NCI-H2029 (cell line): ENCODE data around the gene ZGLP1.
"Not testable (repeated sequence)": the region's sequence is repeated elsewhere in the genome, so short reads cannot be mapped to it uniquely, and the experiment has no call there.

Source experiments
- DNase-seq: peaks from one replicate; lab custom pipeline; 2025; lab: John Stamatoyannopoulos, UW

Gene ZGLP1

DNA sequence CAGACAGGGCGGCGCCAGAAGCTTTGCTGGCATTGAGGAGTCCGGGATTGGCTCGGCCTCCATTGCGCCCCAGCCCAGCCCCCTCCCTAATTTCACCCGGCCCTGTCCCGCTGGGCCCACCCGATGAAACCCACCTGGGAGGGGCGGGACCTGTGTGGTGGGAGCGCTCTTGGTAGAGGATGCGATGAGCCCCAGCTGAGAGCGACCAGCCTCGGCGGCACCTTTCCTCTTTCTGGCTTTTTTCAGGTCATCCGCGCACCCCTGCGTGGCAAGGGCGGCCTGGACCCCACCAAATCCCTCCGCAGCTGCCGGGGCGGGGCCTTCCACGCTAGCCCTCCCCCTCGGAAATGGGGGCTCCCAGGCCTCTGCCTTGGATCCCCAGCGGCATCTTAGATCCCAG lies at the start of gene ZGLP1:
ZGLP1 (minus strand) TSS at position 393 of the 400 bp plus-strand sequence.
- no peak for DNase-seq

DNA sequence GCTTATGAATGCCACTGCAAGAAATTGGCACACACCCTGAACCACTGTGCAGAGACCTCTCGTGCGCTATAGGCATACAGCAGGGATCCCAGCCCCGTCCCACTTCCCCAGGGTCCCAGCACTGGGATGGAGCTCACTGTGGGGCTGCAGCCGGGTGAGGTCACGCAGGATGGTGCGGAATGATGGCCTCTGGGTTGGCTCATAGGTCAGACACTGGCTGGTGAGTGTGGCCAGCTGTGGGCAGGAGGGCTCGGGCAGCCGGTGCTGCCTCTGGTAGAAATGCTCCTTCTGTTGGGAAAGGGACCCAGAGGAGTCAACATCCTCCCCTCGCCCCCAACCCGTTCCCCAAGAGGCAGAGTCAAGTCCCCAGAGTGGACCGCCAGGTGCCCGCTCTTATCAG lies 46.8 kb upstream of the ZGLP1 start:
- no peak for DNase-seq

DNA sequence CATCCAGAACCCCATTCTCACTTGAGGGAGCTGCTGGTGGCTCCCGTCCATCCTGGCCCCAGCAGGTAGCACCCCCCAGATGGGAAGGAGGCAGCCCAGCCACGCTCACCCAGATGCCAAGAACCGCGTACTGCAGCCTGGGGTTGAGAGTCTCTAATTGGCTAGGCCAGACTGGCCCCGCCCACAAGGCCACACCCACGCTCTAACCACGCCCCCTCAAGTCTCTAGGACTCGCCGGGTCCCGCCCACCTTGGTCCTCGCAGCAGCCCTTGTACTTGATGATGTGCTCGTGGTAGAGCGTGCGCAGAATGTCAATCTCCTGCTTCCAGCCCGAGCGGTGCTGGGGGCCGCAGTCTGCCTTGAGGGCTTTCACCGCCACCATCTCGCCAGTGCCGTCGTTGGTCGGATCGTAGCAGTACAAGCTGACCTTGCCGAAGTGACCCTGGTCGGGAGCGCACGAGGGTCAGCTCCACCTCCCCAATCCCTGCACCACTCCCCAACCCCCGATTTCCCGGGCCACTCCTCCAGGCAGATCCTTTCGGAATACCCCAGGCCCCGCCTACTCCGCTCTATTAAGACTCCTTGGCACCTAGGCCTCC lies 44.3 kb upstream of the ZGLP1 start:
- DNase-seq: no peak

DNA sequence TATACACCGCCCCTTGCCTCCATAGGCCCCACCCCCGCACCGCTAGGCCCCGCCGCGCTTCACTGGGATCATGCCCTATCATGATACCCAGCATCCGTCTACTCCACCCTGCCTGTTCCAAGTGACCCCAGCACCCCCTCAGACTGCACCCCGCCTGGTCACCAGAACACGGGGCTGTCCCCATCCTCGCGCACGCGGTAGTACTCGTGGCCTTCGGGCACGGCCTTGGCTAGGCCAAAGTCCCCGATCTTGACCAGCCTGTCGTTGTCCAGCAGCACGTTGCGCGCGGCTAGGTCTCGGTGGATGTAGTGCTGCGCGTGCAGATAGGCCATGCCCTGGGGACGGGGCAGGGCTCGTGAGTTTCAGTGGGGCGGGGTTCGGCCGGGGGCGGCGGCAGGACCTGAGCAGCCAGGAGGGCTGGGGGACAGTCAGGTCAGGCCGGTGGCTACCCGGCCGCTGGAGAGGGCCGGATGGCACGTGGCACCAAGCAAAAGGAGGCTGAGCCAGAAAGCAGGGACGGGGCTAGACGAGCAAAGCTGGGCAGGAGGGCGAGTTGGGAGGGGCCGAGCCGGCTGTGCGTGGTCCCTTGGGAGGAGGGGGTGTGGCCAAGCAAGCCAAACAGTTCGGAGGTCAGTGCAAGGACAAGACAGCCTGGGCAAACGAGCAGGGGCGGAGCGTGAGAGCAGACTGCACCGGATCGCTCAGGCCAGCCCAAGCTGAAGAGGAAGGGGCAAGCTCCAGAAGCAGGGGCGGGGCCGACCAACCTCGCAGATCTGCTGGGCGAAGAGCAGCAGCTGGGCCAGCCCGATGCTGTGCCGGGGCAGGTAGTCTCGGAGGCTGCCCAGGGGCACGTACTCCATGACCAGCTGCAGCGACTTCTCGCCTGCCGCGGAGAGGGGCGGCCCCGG lies 43.4 kb upstream of the ZGLP1 start:
- no peak for DNase-seq

DNA sequence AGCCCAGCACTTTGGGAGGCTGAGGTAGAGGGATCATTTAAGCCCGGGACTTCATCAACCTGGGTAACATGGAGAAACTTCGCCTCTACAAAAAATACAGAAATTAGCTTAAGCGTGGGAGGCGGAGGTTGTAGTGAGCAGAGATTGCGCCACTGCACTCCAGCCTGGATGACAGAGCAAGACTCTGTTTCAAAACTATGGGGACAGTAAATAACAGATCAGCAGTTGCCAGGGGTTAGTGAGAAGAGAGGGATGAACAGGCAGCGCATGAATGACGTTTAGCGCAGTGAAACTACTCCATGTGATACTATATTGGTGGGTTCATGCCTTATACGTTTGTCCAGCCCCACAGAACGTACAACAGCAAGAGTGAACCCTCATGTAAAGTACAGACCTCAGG lies 36.9 kb upstream of the ZGLP1 start:
- DNase-seq: no peak

DNA sequence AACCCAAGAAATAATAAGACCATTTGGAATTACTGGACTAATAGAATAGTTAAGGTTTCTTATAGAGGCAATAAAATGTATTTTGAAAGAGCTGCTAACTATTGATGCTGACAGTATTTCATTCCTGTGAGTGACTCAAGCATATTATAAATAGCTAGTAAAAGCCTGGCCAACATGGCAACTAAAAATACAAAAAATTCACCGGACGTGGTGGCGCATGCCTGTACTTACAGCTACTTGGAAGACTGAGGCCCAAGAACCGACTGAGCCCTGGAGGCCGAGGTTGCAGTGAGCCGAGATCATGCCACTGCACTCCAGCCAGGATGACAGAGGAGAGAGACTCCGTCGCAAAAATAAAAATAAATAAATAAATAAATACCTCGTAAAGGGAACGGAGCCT lies 35.2 kb upstream of the ZGLP1 start:
- DNase-seq: no peak

DNA sequence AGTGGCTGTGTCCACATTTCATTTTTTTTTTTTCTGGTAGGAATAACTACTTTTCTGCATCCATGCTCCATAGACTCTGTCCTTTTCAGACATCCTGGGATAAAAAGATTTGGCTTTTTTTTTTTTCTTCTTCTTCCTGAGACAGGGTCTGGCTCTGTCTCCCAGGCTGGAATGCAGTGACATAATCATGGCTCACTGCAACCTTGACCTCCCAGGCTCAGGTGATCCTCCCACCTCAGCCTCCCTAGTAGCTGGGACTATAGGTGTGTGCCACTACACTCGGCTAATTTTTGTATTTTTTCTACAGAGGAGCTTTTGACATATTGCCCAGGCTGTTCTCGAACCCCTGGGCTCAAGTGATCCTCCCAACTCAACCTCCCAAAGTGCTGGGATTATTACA lies 33.9 kb upstream of the ZGLP1 start:
- DNase-seq: no peak

DNA sequence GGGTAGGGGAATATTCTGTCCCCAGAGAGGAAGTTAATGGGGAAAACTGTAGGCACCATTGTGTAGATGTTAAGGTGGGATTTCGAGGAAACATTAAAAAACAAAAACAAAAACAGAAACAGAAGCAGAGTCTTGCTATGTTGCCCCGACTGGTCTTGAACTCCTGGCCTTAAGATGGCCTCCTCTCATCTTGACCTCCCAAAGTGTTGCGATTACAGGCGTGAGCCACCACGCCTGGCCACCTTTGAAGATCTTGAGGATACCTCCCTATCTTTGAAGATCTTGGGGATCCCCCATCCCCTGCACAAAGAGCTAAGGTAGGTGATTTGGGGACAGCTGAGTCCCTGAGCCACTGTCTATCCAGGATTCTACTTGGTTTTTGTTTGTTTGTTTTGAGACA lies 30.4 kb upstream of the ZGLP1 start:
- no peak for DNase-seq

DNA sequence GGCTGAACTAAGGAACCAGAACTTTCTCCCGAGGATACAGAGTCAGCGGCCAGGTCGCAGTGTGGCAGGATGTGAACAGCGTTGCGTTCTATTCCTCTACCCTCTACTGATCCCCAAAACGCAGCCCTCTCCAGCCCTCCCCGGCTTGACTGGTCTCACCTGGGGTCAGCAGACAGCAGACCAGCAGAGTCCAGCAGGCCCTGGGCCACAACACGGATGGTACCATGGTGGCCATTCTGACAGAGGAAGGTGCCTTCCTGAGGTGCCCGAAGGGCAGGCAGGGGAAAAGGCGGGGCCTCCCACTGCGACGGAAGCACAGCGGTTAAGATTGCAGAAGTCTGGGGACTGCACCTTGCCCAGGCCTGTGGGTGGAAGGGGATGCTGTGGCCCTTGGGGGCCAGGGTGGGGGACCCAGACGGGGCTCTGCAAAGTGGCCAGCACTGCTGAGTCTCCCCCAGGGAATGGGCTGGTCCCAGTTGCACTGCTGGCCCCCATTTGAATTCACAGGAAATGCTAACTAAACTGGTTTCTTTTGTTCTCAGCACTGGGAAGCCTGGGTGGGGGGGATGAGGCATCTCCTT lies 29.9 kb upstream of the ZGLP1 start, which contains the start of gene ICAM3:
ICAM3 (minus strand) TSS at position 245 of the 581 bp plus-strand sequence; CDS start at position 235, 10 bp downstream.
- no peak for DNase-seq

DNA sequence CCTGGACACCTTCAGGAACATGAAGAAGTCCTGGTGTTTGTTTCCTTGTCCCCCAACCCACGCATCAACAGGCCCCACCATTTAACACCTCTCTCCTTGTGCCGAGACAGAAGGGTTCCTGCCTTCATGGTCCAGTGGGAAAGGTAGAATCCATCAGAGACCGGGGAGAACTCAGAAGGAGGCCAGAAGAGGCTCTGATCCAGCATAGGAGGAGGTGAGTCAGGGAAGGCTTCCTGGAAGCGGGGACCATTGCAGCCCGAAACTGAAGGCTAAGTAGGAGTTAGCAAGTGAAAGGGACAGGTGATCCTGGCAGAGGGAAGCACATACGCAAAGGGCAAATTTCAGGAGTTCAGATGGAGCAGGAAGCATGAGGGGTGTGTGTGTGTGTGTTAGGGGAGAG lies 29.3 kb upstream of the ZGLP1 start:
- no peak for DNase-seq

DNA sequence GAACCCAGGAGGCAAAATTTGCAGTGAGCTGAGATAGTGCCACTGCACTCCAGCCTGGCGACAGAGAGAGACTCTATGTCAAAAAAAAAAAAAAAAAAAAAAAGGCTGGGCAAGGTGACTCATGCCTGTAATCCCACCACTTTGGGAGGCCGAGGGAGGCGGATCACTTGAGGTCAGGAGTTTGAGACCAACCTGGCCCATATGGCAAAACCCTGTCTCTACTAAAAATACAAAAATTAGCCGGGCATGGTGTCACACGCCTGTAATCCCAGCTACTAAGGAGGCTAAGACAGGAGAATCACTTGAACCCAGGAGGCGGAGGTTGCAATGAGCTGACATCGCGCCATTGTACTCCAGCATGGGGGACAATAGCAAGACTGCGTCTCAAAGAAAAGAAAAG lies 27.1 kb upstream of the ZGLP1 start:
- DNase-seq: not testable (repeated sequence)

DNA sequence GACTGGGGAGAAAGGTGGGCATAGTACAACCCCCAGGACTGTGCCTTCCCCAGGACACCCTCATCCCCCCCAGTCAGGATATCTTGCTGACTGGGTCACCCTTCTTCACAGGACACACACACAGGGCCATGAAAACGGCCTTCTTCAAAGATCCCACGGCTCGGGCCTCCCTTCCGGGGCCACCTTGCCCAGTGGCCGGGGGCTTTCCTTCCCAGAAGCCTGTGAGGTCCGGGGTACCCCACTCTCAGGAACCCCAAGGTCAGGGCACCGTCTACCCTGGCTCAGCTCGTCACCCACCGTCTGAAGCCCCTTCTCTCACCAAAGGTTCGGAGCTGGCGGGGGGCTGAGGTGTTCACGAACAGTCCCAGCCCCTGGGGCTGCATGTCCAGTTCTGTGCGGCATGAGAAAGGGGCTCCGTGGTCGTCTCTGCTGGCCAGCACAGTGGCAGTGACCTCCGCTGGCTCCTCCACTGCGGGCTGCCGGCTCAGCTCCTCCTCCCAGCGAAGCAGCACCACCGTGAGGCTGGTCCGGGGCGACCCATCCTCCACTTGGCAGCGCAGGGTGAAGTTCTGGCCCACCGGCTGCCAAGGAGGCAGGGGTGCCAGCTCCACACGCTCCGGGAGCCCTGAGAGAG lies 25.9 kb upstream of the ZGLP1 start:
- DNase-seq: no peak

DNA sequence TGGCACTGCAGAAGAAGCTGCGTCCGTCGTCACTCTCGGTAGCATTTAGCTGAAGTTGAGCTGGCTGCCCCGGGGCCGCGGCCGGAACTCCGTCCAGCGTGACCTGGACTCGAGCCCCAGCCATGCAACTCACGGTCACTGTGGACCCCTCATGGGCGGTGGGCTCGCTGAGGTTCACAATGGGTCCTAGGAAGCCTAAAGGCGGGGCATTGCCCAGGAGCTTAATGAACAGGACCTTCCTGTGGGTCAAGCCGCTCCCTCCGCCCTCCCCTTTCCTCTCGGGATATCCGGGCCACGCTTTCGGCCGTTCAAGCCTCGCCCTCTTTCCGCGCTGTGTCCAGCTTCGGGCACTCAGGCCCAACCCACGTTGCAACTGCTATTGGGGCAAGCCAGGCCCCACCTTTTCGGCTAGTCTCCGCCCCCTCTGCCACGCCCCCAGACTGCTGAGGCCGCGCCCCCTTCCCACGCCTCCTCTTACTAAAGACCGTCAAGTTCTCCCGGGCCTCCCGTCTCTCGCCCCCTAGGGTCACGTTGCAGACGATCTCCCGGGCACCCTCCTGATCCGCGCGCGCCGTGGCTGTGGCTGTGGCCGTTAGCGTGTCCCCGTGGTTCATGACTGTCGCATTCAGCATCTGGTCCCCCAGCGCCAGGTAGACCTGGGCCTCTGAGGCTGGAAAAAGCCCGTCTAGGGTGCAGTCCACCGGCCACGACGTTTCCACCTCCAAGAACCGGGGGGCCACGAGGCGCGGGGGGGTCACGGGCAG lies 25.2 kb upstream of the ZGLP1 start:
- peak; percentile 65 for DNase-seq

DNA sequence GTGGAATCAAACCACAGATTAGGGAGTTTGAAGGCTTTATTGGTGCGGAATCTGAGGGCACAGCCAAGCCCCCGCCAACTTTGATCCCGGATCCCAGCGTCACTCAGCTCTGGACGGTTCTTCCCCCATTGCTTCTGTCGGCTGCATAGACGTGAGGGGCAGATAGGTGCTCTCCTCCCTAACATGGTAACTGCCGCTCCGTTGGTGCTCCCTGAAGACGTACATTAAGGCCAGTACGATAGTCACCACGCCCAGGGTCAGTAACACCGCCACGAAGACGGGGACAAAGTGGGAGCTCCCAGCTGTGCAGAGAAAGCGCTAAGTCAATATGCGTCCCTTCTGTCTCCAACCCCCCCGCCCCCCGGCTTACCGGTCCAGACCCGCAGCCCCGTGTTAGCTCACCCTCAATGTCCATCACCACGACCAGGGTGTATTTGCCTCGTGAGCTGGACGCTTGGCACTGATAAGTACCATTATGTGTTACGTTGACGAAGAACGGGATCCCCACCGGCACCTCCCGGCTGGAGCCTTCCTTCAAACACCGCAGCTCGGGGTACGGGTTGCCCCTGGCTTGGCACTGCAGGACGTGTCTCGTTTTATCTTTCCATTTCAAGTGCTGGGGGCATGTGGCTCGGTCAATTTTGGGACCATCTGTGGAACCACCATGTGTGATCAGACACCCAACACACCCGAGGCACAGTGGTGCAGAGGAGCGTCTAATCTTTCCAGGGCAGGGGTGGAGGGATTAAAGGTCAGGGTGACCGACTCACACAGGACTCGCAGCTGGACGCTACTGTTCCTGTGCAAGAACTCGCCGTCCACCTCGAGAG lies 24.4 kb upstream of the ZGLP1 start:
- DNase-seq: no peak

DNA sequence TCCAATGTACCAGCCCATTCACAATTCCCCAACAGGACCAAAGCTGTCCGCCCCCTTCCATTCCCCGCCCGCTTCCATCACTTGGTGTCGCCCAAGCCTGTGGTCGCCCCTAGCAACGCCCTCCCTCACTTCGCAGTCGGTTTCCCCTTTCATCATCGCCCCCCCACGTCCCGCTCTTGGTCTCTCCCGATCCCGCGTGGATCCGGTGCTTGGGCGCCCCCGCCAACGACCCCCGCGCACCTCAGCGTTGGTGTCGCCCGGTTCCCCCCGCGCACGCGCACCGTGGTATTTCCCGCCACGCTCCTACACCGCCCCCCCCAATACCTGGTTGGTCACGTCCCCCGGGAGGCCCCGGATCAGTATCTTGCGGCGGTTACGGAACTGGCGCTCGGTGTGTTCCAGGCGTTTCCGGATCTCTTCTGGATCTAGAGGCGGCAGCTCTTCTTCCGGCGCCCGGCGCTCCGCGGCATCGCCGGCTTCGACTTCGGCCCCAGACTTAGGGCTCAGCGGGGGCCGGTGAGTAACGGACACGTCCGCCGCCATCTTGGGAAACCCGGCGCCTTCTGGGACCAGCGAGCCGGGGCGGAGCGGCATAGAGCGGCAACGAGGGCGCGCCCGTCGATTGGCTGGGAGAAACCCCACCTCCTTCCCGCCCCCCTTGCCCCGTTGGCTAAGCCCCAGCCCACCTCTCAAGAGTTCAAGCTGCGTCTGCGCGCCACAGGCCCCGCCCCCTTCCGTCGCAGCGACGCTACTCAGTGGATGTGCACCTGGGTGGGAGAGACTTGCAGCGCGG lies 23.5 kb upstream of the ZGLP1 start, which contains the start of gene RAVER1:
RAVER1 (minus strand) TSS at position 565 of the 793 bp plus-strand sequence; CDS start at position 543, 22 bp downstream.
- peak; percentile 93 for DNase-seq

DNA sequence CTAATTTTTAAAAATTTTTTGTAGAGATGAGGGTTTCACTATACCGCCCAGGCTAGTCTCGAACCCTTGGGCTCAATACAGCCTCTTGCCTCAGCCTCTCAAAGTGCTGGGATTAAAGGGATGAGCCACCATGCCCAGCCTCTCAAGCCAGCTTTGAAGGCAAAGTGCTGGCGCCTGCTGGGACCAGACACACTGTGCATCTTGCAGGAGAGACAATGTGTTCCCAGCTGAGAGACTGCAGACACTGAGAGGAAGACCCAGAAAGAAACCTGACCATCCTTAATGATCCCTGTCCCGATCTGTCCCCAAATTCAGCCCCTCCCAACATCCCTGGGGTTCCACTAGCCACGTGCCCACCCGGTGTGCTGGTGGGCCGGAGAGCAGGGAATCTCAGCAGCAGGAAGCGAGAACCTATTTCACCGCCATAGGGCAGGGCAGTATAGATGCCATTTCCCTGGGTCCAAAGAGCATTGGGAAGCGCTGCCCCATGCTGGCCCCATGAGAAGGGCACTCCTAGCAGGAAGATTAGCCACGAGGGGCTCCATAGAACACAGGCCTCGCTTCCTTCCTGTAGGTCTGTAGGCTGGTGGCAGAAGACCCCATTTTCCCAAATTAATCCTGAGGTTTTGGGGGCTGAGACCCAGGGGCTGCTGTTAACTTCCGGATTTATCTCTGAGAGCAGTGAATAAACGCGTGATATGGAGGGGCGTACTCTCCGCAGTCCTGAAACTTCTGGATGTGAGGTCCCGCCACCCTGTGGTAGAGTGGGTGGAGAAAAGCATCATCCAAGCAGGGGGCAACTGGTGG lies 22.7 kb upstream of the ZGLP1 start:
- DNase-seq: no peak

DNA sequence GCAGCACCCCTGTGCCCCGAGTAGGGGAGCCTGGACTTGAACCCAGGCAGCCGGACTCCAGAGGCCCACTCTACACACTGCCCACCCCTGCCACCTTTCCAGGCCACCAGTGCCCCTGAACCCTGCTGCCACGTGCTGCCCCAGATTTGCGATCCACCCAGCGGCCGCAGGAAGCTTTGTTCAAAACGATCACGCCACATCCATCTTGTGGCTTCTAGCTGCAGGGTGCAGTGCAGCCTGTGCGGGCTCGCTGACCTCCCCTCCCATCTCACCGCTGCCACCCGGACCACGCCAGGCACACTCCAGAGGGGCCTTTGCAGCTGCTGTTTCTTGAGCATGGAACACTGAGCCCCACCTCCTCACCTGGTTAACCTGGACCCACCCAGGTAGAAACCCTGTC lies 19.9 kb upstream of the ZGLP1 start:
- no peak for DNase-seq

DNA sequence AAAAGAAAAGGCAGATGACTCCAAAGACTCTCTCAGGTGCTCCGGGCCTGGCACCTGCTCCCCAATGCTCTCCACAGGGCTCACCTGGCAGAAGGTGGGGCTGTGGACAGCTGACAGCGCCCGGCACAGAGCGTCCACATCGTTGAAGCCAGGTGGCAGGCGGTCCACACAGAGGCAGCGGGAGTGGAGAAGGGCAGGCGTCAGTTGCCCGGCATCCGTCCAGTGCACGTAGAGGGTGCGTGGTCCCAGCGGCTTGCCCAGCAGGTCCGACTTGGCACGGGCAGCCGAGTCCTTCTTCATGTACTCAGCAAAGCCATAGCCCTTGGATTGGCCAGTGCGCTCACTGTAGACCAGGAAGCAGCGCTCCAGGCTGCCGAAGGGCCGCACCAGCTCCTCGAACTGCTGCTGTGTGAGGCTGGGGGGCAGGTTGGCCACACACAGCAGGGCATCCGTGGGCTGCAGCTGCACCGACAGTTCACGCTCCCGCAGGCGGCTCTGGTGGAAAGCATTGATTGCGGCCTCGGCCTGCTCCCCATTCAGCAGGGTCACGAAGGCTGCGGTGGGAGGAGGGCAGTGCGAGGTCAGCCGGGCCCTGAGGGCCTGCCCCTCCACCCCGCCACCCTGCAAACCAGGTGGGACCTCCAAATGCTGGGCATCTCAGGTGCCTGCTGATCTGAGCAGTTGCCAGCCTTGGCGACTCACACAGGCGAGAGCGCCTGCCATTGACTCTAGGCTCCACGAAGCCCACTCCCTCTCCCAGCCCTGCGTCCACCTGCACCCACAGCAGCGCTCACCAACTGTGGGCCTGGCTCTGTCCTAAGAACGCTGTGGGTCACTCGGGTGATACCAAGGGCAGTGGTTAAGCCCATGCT lies 19.2 kb upstream of the ZGLP1 start:
- no peak for DNase-seq
